ENCODE results near the gene BCHE.

The BCHE gene

GRCh38 chr3:165725296-165725695, 111.9 kb downstream of the BCHE start:
- H3K4me1 ChIP-seq (ENCODE audit: insufficient read depth, low read length) = no peaks in the 10 kb centered on the region
- H3K9me3 ChIP-seq (ENCODE audit: insufficient read depth, low read length, severe bottlenecking) = peaks cover 13% of the 10 kb centered on the region
- DNase-seq (no peak), ATAC-seq (ENCODE audit: insufficient read depth, low read depth) (peak; percentile 49)
- no peak overlapping the region for H3K4me3 ChIP-seq (ENCODE audit: low read depth in 1 of 2, low read length in 2 of 2)
- H3K9ac ChIP-seq (ENCODE audit: low read depth, low read length) = no peak overlapping the region
- H3K27ac ChIP-seq (ENCODE audit: low read length) = no peak overlapping the region
- peak overlapping the region; percentile 33; the same call in 1 of the 2 replicates for H3K4me2 ChIP-seq (ENCODE audit: insufficient read depth, low read length)
- H3K36me3 ChIP-seq (ENCODE audit: insufficient read depth, low read length) = no peaks in the 10 kb centered on the region
- H2AFZ ChIP-seq (ENCODE audit: low read depth, low read length) = no peak overlapping the region; the same call in 1 of the 2 replicates
- TF ChIP-seq CTCF (IDR thresholded peaks at IDR 0.05; ENCODE audit: borderline replicate concordance, extremely low read depth, low read length, poor library complexity, severe bottlenecking) (no peak), EZH2 (IDR thresholded peaks at IDR 0.05; ENCODE audit: borderline replicate concordance, low read depth, low read length, severe bottlenecking) (no peak)
- H3K79me2 ChIP-seq (ENCODE audit: insufficient read depth, low read length) = no peaks in the 10 kb centered on the region
- H3K27me3 ChIP-seq (ENCODE audit: insufficient read depth, low read length, poor library complexity) = no peaks in the 10 kb centered on the region
- H4K20me1 ChIP-seq (ENCODE audit: insufficient read depth, low read length) = no peaks in the 10 kb centered on the region
